HG03159 (cell line): ENCODE data around the gene PYCARD.

Source experiments
- ATAC-seq: cut with Tn5 transposase; IDR thresholded peaks from one replicate; pipeline ENCODE4 v1.9.1; 2021; ENCODE audit warnings: mild to moderate bottlenecking, moderate library complexity; ENCODE audit not compliant: unreplicated experiment

The PYCARD gene

DNA sequence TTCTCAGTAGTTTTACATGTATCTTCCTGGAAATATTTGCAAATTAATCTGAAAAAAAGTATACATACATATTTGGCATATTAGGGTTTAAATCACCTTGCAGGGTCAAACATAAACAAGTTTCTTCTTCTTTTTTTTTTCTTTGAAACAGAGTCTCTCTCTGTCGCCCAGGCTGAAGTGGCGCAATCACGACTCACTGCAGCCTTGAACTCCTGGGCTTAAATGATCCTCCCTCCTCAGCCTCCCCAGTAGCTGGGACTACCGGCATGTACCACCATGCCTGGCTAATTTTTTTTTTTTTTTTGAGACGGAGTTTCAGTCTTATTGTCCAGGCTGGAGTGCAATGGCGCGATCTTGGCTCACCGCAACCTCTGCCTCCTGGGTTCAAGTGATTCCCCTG, 35.2 kb downstream of the PYCARD start:
- no peak for ATAC-seq

DNA sequence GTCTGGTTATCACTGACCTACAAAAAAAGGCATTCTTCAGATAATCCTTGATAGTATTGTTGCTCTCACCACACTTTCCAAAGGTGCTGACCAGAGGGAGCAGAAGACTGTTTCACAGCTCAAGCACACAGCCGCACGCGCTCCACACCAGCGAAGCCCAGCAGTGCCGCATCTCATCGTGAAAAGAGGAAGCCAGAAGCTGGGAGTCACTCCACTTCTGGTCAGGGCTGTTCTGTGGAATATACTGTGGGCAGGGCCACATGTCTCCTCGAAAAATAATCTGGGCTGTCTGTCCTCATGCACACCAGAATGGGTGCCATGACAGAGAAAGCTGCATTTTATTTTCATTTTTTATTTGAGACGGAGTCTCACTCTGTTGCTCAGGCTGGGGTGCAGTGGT, 45.4 kb downstream of the PYCARD start:
- ATAC-seq = no peak
